GM18511 (cell line): Measurements from ENCODE around the gene E2F1.
"Not testable (repeated sequence)": the region's sequence is repeated elsewhere in the genome, so short reads cannot be mapped to it uniquely, and the experiment has no call there.

Source experiments
- ATAC-seq: cut with Tn5 transposase; IDR thresholded peaks from one replicate; pipeline ENCODE4 v1.9.1; 2021; ENCODE audit warnings: mild to moderate bottlenecking, moderate library complexity; ENCODE audit not compliant: unreplicated experiment

E2F1 gene

DNA sequence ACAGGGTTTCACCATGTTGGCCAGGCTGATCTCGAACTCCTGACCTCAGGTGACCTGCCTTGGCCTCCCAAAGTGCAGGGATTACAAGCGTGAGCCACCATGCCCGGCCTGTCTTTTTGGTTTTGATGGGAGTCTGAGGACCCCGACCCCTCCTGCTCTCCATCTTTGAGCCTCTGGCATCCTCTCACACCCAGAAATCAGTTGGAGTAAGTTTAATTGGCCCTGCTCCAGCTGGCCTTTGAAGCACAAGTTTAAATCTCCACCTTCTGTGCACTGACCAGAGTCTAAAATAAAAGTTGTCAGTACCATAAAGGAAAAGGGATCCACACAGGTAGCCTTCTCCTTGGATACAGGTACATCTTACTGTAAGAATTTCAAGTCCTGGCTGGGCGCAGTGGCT is 40.0 kb downstream of the E2F1 start:
- no peak for ATAC-seq

DNA sequence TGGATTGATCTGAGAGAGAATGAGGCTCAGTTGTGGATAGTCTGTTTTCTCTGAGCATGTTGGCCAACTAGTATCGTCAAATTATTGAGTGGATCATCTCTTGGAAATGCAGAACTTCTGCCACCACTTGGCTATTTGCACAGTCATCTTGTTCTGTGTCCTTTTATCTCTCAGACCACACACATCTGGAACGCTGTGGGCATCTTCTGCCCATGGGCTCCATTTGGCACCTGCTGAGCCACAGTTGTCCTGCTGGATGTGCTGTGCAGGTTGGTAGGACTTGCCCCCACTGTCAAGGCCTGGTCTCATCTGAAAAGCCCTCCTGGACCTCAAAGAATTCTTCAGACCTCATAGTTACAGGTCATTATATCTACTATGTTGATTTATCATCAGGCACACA is 40.8 kb downstream of the E2F1 start:
- ATAC-seq = no peak

DNA sequence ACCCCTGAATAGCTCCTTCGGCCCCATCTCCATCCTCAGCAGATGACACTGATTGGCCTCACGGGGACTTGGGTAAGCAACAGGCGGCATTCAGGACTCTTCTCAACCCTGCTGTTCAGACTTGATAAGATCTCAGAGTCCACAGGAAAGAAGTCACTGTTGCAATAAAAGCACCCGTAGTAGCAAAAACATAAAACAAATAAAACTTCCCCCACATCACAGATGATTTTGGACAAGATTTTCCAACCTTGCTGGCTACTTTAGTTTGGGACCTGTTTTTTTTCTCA is 41.2 kb downstream of the E2F1 start:
- no peak for ATAC-seq

DNA sequence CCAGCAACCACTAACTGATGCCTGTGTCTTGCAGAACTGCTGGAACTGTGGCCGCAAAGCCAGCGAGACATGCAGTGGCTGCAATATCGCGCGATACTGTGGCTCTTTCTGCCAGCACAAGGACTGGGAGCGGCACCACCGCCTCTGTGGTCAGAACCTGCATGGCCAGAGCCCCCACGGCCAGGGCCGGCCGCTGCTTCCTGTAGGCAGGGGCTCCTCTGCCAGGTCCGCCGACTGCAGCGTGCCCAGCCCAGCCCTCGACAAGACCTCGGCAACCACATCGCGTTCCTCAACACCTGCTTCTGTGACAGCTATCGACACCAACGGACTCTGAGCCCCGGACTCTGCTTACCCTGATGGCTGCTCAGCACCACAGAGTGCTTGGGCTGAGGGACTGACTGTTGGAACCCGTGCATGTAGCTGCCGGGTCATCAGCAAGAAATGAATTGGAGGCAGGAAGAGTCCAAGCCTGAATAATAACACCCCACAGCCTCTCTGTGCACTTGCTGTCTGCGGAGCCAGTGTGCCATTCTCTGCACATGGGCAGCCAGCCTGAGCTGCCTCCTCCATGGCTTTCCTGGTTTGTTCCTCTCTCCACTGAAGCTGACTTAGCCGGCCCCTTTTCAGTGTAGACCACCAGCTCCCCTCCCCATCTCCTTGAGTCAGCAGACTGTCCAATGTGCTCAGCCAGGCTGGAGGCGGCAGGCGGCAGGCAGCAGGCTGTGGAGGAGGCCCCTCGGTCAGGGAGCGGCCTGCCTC is 41.7 kb downstream of the E2F1 start:
- ATAC-seq = no peak

DNA sequence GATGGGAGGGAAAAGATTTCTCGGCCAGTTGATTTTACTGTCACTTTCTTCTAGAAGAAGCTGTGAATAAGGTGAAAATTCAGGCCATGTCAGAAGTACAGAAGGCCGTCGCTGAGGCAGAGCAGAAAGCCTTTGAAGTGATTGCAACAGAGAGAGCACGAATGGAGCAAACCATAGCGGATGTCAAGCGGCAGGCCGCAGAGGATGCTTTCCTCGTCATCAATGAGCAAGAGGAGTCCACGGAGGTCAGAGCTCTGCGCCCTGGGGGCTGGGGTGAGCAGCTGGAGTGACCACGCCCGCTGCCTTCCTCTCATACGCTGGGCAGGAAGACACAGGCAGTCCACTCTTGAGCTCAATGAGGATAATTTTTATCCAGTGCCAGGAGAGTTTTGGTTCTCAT is 45.9 kb downstream of the E2F1 start:
- no peak for ATAC-seq

DNA sequence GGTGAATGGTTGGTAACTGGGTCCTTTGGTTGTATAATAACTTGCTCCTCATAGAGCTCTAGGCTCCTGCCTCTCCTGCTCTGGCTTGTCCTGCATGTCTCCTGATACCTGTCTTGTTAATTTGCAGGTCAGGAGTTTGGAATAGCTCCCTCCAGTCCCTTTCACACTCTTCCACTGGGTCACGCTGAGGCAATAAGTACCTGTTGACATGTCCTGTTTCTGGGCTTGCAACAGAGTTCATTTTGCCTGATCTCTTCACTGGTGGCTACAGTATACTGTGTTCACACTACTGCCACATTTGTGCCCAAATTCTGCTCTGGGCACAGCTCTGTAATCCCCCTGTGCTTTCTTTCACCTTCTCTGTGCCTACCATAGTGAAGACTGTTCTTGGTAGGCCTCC is 49.4 kb downstream of the E2F1 start:
- ATAC-seq = no peak

DNA sequence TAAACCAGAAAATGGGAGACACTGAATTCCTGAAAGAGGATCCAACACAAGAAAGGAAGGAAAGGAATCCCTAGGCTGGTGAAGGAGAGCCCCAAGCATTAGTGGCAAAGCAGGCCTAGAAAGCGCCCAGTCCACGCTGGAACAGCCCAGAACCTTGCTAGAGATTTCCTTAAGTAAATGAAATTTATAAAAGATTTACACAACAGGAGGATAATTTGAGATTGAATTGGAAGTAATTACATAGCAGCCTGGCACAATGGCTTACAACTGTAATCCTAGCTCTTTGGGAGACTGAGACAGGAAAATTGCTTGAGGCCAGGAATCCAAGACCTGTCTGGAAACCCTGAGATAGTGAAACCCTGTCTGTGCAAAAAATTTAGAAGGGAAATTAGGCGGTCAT is 50.8 kb downstream of the E2F1 start:
- no peak for ATAC-seq

DNA sequence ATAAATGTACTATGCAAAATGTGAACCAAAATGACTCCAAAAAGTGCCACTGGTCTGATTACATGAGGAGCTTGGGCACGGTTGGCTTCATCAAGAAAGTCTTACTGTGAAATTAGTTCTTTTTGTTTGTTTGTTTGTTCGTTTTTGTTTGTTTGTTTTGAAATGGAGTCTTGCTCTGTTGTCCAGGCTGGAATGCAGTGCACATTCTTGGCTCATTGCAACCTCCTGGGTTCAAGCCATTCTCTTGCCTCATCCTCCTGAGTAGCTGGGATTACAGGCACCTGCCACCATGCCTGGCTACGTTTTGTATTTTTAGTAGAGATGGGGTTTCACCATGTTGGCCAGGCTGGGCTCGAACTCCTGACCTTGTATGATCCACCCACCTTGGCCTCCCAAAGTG is 54.3 kb downstream of the E2F1 start:
- ATAC-seq = not testable (repeated sequence)

DNA sequence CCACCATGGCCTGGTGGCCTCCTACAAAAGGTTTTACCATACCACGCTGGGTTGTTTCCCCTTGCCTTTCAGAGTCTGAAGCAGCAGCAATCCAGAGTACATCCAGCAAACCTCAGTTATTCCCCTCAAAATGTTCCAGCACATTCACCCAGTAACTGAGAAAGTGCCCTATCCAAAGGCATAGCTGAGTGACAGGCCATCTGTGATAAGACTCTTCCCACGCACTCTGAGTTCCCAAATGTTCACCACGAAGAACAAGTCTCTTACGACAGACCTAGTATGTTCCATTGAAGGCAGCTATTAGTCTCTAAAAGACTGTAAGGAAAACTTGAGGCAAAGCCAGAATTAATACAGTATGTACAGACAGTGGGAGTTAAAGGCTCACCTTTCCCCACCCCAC is 55.7 kb downstream of the E2F1 start:
- no peak for ATAC-seq

DNA sequence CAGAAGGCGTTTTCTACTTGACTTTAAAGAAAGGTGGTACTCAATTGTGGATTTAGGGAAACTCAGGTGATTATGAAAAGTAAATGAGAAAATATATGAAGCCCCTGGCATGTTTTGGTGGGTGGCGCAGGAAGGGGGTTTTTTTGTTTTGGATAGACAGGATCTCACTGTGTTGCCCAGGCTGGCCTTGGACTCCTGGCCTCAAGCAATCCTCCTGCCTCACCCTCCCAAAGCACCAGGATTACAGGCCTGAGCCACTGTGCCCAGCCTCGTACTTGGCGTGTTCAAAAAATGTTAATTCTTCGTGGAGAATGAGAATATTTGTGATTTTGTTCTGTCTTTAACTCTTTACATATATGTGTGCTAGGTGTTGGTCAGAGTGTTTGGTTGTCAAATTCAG is 56.2 kb downstream of the E2F1 start:
- ATAC-seq = no peak

DNA sequence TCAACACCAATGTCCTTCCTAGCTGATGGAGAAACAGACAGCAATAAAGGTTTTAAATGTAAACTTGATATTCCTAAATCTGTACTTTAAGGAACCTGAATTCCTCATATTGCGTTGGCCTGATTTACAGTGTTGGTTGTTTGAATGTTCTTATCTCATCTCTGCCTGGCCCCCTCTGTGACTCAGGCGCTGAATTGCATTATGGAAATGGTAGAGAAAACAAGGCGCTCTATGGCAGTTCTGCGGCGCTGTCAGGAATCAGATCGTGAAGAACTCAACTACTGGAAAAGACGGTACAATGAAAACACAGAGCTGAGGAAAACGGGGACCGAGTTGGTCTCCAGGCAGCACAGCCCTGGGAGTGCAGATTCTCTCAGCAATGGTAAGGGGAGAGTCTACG is 56.7 kb downstream of the E2F1 start:
- ATAC-seq = no peak

DNA sequence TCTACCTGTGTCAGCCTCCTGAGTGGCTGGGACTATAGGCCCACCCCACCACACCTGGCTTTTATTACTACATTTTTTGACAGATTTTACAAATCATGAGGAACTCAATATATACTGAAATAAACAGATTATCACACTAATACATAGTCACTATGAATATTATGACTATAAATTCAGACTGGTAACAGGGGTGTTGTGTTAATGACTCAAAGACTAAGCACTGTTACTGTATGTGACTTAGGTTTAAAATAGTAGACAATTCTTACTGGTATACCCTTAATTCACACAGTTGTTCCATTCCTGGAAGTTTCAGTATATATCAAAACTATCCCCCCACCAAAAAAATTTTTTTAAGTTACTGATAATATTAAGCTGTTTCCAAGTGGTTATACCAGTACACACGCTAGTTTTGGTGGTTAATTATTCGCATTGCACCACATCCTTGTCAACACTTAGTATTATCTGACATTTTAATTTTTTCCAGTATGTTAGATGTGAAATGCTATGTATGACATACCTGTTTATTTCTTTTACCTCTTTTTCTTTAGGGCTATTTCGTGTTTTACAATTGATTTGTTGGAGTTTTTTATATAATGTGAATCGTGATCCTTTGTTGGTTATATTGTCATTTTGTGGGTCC is 58.5 kb downstream of the E2F1 start:
- no peak for ATAC-seq

DNA sequence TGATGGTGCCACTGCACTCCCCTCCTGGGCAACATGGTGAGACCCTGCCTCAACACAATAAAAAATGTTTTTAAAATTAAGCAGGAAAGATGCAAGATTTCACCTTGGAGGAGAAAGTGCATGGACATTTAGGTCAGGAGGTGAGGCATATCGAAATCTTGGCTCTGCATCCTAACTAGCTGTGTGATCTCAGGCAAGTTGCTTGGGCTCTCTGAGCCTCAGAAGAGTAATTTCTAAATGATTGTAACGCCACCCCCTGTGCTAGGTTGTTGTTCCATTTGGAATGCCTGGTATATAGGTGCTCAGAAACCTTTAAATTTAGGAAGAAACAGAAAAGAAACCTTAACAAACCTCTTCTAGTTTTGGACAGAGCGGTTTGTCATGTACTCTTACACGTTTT is 60.0 kb downstream of the E2F1 start:
- ATAC-seq = no peak
